Activated naive CD8-positive, alpha-beta T cell (primary cell): ENCODE measurements around the gene ATP8B4.

Experiments
- H3K27ac Mint-ChIP-seq: one replicate; pipeline ENCODE4 v1.8.0; 2021; ENCODE audit warnings: mixed read lengths
- H3K27me3 Mint-ChIP-seq: one replicate; pipeline ENCODE4 v1.8.0; 2021; ENCODE audit warnings: mixed read lengths
- H3K36me3 Mint-ChIP-seq: one replicate; pipeline ENCODE4 v1.8.0; 2021; ENCODE audit warnings: mixed read lengths
- H3K4me1 Mint-ChIP-seq: one replicate; pipeline ENCODE4 v1.8.0; 2021; ENCODE audit warnings: low read depth, mixed read lengths
- H3K4me3 Mint-ChIP-seq: one replicate; pipeline ENCODE4 v1.8.0; 2021; ENCODE audit warnings: mild to moderate bottlenecking, mixed read lengths
- H3K9me3 Mint-ChIP-seq: one replicate; pipeline ENCODE4 v1.8.0; 2021; ENCODE audit warnings: low read depth, mixed read lengths

The ATP8B4 gene

GRCh38 chr15:49883121-49883520 is 235.9 kb downstream of the ATP8B4 start:
- Mint-ChIP-seq H3K36me3 (no peaks in the 10 kb centered on the region), H3K4me3 (no peak overlapping the region), H3K27me3 (no peaks in the 10 kb centered on the region), H3K27ac (no peak overlapping the region), H3K4me1 (no peaks in the 10 kb centered on the region), H3K9me3 (peaks cover 3% of the 10 kb centered on the region)

- Mint-ChIP-seq H3K4me3 (no peak overlapping the region), H3K9me3 (peaks cover 3% of the 10 kb centered on the region), H3K27ac (no peak overlapping the region), H3K4me1 (no peaks in the 10 kb centered on the region), H3K36me3 (no peaks in the 10 kb centered on the region), H3K27me3 (peaks cover under 1% of the 10 kb centered on the region)
These were observed 237.2 kb downstream of the ATP8B4 start for GRCh38 chr15:49881866-49882265.

GRCh38 chr15:49881433-49881832 is 237.6 kb downstream of the ATP8B4 start:
- Mint-ChIP-seq H3K4me1 (no peaks in the 10 kb centered on the region), H3K36me3 (no peaks in the 10 kb centered on the region), H3K27me3 (peaks cover 2% of the 10 kb centered on the region), H3K27ac (no peak overlapping the region), H3K9me3 (peaks cover 3% of the 10 kb centered on the region), H3K4me3 (no peak overlapping the region)

GRCh38 chr15:49877873-49878521 is 241.0 kb downstream of the ATP8B4 start:
- Mint-ChIP-seq H3K9me3 (no peaks in the 10 kb centered on the region), H3K4me1 (no peaks in the 10 kb centered on the region), H3K36me3 (no peaks in the 10 kb centered on the region), H3K4me3 (no peak overlapping the region), H3K27me3 (peaks cover 2% of the 10 kb centered on the region), H3K27ac (no peak overlapping the region)

- H3K27me3 Mint-ChIP-seq = peaks cover 2% of the 10 kb centered on the region
- no peaks in the 10 kb centered on the region for H3K4me1 Mint-ChIP-seq
- H3K27ac Mint-ChIP-seq = no peak overlapping the region
- H3K4me3 Mint-ChIP-seq = no peak overlapping the region
- no peaks in the 10 kb centered on the region for H3K36me3 Mint-ChIP-seq
- no peaks in the 10 kb centered on the region for H3K9me3 Mint-ChIP-seq
These were observed 241.7 kb downstream of the ATP8B4 start for GRCh38 chr15:49877117-49877872.

- Mint-ChIP-seq H3K27ac (no peak overlapping the region), H3K36me3 (no peaks in the 10 kb centered on the region), H3K9me3 (no peaks in the 10 kb centered on the region), H3K4me1 (no peaks in the 10 kb centered on the region), H3K4me3 (no peak overlapping the region), H3K27me3 (peaks cover 2% of the 10 kb centered on the region)
These were observed 242.5 kb downstream of the ATP8B4 start for GRCh38 chr15:49876401-49877038.

- peaks cover 2% of the 10 kb centered on the region for H3K27me3 Mint-ChIP-seq
- no peaks in the 10 kb centered on the region for H3K9me3 Mint-ChIP-seq
- H3K27ac Mint-ChIP-seq = no peak overlapping the region
- H3K36me3 Mint-ChIP-seq = no peaks in the 10 kb centered on the region
- no peaks in the 10 kb centered on the region for H3K4me1 Mint-ChIP-seq
- no peak overlapping the region for H3K4me3 Mint-ChIP-seq
These were observed 243.6 kb downstream of the ATP8B4 start for GRCh38 chr15:49875392-49875791.

- H3K27ac Mint-ChIP-seq = no peak overlapping the region
- no peaks in the 10 kb centered on the region for H3K36me3 Mint-ChIP-seq
- H3K9me3 Mint-ChIP-seq = no peaks in the 10 kb centered on the region
- no peaks in the 10 kb centered on the region for H3K4me1 Mint-ChIP-seq
- H3K27me3 Mint-ChIP-seq = peaks cover 6% of the 10 kb centered on the region
- H3K4me3 Mint-ChIP-seq = no peak overlapping the region
These were observed 248.6 kb downstream of the ATP8B4 start for GRCh38 chr15:49870472-49870871.

GRCh38 chr15:49868348-49868747 is 250.7 kb downstream of the ATP8B4 start:
- no peak overlapping the region for H3K4me3 Mint-ChIP-seq
- H3K36me3 Mint-ChIP-seq = no peaks in the 10 kb centered on the region
- H3K4me1 Mint-ChIP-seq = no peaks in the 10 kb centered on the region
- no peaks in the 10 kb centered on the region for H3K9me3 Mint-ChIP-seq
- peaks cover 6% of the 10 kb centered on the region for H3K27me3 Mint-ChIP-seq
- no peak overlapping the region for H3K27ac Mint-ChIP-seq

- H3K27me3 Mint-ChIP-seq = peaks cover 6% of the 10 kb centered on the region
- no peak overlapping the region for H3K4me3 Mint-ChIP-seq
- H3K36me3 Mint-ChIP-seq = no peaks in the 10 kb centered on the region
- no peak overlapping the region for H3K27ac Mint-ChIP-seq
- H3K4me1 Mint-ChIP-seq = no peaks in the 10 kb centered on the region
- H3K9me3 Mint-ChIP-seq = no peaks in the 10 kb centered on the region
These were observed 252.9 kb downstream of the ATP8B4 start for GRCh38 chr15:49865925-49866757.

GRCh38 chr15:49864251-49864650 is 254.8 kb downstream of the ATP8B4 start:
- Mint-ChIP-seq H3K27ac (no peak overlapping the region), H3K4me1 (no peaks in the 10 kb centered on the region), H3K27me3 (peaks cover 6% of the 10 kb centered on the region), H3K36me3 (no peaks in the 10 kb centered on the region), H3K9me3 (no peaks in the 10 kb centered on the region), H3K4me3 (no peak overlapping the region)

- Mint-ChIP-seq H3K4me3 (no peak overlapping the region), H3K27ac (no peak overlapping the region), H3K36me3 (no peaks in the 10 kb centered on the region)
These were observed 255.4 kb downstream of the ATP8B4 start for GRCh38 chr15:49863431-49864224.

GRCh38 chr15:49860101-49860500 is 258.9 kb downstream of the ATP8B4 start:
- H3K9me3 Mint-ChIP-seq = no peaks in the 10 kb centered on the region
- H3K4me1 Mint-ChIP-seq = no peaks in the 10 kb centered on the region
- H3K27ac Mint-ChIP-seq = no peak overlapping the region
- H3K36me3 Mint-ChIP-seq = no peaks in the 10 kb centered on the region
- H3K4me3 Mint-ChIP-seq = no peak overlapping the region
- H3K27me3 Mint-ChIP-seq = peaks cover 3% of the 10 kb centered on the region

More at GRCh38 chr15:49863431-49864224, 255.4 kb downstream of the ATP8B4 start:
- Mint-ChIP-seq H3K4me1 (no peaks in the 10 kb centered on the region), H3K27me3 (peaks cover 6% of the 10 kb centered on the region), H3K9me3 (no peaks in the 10 kb centered on the region)
